Suprapubic skin (tissue), 3 donors: ENCODE data around the gene OR56A1.

Experiments
- POLR2A ChIP-seq, 2 donors: fragments of 450-650 bp; IDR thresholded peaks; one replicate each; pipeline ENCODE4 v1.6.1; 2017; ENCODE audit warnings: antibody characterized with exemption in 2 of 2, mild to moderate bottlenecking in 2 of 2, moderate library complexity in 2 of 2
- TF ChIP-seq, protein P1 (sequence below), 2 donors: fragments of 200-600 bp in 1 of 2; fragments of 450-650 bp in 1 of 2; sonication (generic) in 1 of 2; IDR thresholded peaks; one replicate each; pipeline ENCODE4 v1.5.1; 2016 to 2019; ENCODE audit warnings: antibody characterized with exemption in 2 of 2, mild to moderate bottlenecking in 1 of 2, moderate library complexity in 1 of 2

DNA sequence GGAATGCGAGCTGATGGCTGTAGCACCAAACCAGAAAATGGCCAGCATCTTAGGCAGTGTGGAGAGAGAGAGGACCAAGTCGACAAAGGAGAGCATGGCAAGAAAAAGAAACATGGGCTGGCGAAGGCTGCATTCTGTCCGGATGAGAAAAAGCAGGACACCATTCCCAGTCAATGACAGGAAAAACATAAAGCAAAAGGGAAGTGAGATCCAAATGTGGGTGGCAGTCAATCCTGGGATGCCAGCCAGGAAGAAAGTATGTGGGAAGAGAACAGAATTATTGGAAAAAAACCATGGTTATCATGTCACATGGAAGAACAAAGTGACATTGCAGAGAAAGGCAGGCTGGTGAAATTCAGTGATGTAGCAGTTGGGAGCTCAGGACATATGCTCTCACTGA lies 36.9 kb upstream of the OR56A1 start:
- TF ChIP-seq, protein P1, sequence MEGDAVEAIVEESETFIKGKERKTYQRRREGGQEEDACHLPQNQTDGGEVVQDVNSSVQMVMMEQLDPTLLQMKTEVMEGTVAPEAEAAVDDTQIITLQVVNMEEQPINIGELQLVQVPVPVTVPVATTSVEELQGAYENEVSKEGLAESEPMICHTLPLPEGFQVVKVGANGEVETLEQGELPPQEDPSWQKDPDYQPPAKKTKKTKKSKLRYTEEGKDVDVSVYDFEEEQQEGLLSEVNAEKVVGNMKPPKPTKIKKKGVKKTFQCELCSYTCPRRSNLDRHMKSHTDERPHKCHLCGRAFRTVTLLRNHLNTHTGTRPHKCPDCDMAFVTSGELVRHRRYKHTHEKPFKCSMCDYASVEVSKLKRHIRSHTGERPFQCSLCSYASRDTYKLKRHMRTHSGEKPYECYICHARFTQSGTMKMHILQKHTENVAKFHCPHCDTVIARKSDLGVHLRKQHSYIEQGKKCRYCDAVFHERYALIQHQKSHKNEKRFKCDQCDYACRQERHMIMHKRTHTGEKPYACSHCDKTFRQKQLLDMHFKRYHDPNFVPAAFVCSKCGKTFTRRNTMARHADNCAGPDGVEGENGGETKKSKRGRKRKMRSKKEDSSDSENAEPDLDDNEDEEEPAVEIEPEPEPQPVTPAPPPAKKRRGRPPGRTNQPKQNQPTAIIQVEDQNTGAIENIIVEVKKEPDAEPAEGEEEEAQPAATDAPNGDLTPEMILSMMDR (IDR thresholded peaks at IDR 0.05): no peak
- TF ChIP-seq POLR2A (IDR thresholded peaks at IDR 0.05): no peak
